ENCODE measurements around the gene RRP15.

GRCh38 chr1:218377143-218377660, 92.1 kb downstream of the RRP15 start:
- TF ChIP-seq EZH2 (IDR thresholded peaks at IDR 0.05; ENCODE audit: insufficient read depth, poor library complexity, severe bottlenecking) (no peak), EZH2phosphoT487 (IDR thresholded peaks at IDR 0.05; ENCODE audit: insufficient read depth, low read depth) (peak; percentile 93)

Data from GM23248 (cell line).